ENCODE data around the gene PTGES3.

- TF ChIP-seq POLR2A (IDR thresholded peaks at IDR 0.05) (no peak), EP300 (IDR thresholded peaks at IDR 0.05) (no peak), POLR2AphosphoS5 (IDR thresholded peaks at IDR 0.05) (no peak)
- TF ChIP-seq, protein P1, sequence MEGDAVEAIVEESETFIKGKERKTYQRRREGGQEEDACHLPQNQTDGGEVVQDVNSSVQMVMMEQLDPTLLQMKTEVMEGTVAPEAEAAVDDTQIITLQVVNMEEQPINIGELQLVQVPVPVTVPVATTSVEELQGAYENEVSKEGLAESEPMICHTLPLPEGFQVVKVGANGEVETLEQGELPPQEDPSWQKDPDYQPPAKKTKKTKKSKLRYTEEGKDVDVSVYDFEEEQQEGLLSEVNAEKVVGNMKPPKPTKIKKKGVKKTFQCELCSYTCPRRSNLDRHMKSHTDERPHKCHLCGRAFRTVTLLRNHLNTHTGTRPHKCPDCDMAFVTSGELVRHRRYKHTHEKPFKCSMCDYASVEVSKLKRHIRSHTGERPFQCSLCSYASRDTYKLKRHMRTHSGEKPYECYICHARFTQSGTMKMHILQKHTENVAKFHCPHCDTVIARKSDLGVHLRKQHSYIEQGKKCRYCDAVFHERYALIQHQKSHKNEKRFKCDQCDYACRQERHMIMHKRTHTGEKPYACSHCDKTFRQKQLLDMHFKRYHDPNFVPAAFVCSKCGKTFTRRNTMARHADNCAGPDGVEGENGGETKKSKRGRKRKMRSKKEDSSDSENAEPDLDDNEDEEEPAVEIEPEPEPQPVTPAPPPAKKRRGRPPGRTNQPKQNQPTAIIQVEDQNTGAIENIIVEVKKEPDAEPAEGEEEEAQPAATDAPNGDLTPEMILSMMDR (IDR thresholded peaks at IDR 0.05) = no peak
Measured at GRCh38 chr12:56682323-56682722, 5.8 kb downstream of the PTGES3 start.
